IMR-90 (cell line): ENCODE data around the gene GAS6. TPM values are rescaled to one million over a fixed set of nuclear protein-coding genes. Genes with fewer than 3 reads are reported as not detected.
A peak's percentile ranks its signal among the peaks of the same experiment; 100 is the strongest.
"Not testable (repeated sequence)": the region's sequence is repeated elsewhere in the genome, so short reads cannot be mapped to it uniquely, and the experiment has no call there.

ENCODE experiments used
- ATAC-seq: fragments of 200-7000 bp; cut with Tn5 transposase; 2 replicates; pipeline ENCODE4 v1.9.1; 2020; ENCODE audit warnings: low read depth, mild to moderate bottlenecking, moderate library complexity
- BruUV-seq: library from RNA; stranded (reverse); fragments of 400-500 nt; replicated peaks from 2 replicates; lab custom pipeline; 2021; lab: Mats Ljungman, UMichigan
- CTCF ChIA-PET: fragments of 300-600 bp; formaldehyde crosslinking; extraction: SDS; loops from one replicate; lab custom pipeline; 2021; ENCODE audit warnings: antibody characterized with exemption; lab: Yijun Ruan, JAX
- POLR2A ChIA-PET: fragments of 300-600 bp; sonication (Branson Sonifier 250); formaldehyde crosslinking; loops from one replicate; lab custom pipeline; 2022; ENCODE audit warnings: antibody characterized with exemption; ENCODE audit not compliant: unreplicated experiment; lab: Charles Lee
- DNase-seq: peaks from one replicate; pipeline ENCODE4 v3.0.0; 2013
- H2AFZ ChIP-seq: replicated peaks from 2 replicates; pipeline ENCODE3; 2013; ENCODE audit warnings: low read length, mild to moderate bottlenecking; ENCODE audit not compliant: poor library complexity
- H2AK5ac ChIP-seq: 2 replicates; pipeline ENCODE4 v1.6.1; 2013; ENCODE audit warnings: low read depth, low read length, inconsistent platforms
- H2AK9ac ChIP-seq: replicated peaks from 2 replicates; pipeline ENCODE3; 2013; ENCODE audit warnings: mild to moderate bottlenecking, low read depth, low read length, moderate library complexity; ENCODE audit not compliant: poor library complexity
- H2BK120ac ChIP-seq: 2 replicates; pipeline ENCODE4 v1.6.1; 2013; ENCODE audit warnings: low read depth, low read length, inconsistent platforms
- H2BK15ac ChIP-seq: 3 replicates; pipeline ENCODE4 v1.6.1; 2013; ENCODE audit warnings: low read depth, low read length, inconsistent platforms
- H2BK20ac ChIP-seq: 2 replicates; pipeline ENCODE4 v1.6.1; 2013; ENCODE audit warnings: low read depth, mild to moderate bottlenecking, inconsistent platforms, low read length, moderate library complexity
- H2BK5ac ChIP-seq: 2 replicates; pipeline ENCODE4 v1.6.1; 2013; ENCODE audit warnings: mild to moderate bottlenecking, low read depth, low read length, inconsistent platforms; ENCODE audit not compliant: poor library complexity, severe bottlenecking
- H3K14ac ChIP-seq: replicated peaks from 2 replicates; pipeline ENCODE4 v1.6.1; 2013; ENCODE audit warnings: low read depth, low read length, inconsistent platforms
- H3K18ac ChIP-seq: 2 replicates; pipeline ENCODE4 v1.6.1; 2013; ENCODE audit warnings: low read depth, low read length, control low read depth
- H3K23ac ChIP-seq: 2 replicates; pipeline ENCODE4 v1.6.1; 2013; ENCODE audit warnings: low read depth, low read length, inconsistent platforms
- H3K27ac ChIP-seq: 2 replicates; pipeline ENCODE4 v1.5.1; 2013; ENCODE audit warnings: mild to moderate bottlenecking, control low read depth, low read length; ENCODE audit not compliant: insufficient read depth
- H3K27me3 ChIP-seq: 2 replicates; pipeline ENCODE4 v1.6.1; 2013; ENCODE audit warnings: low read length; ENCODE audit not compliant: control insufficient read depth, insufficient read depth
- H3K36me3 ChIP-seq: 2 replicates; pipeline ENCODE4 v1.6.1; 2013; ENCODE audit warnings: low read length, mixed read lengths; ENCODE audit not compliant: control insufficient read depth, insufficient read depth
- H3K4ac ChIP-seq: 2 replicates; pipeline ENCODE4 v1.6.1; 2013; ENCODE audit warnings: low read depth, low read length, inconsistent platforms
- H3K4me1 ChIP-seq: 2 replicates; pipeline ENCODE4 v1.6.1; 2013; ENCODE audit warnings: low read length, mixed read lengths; ENCODE audit not compliant: control insufficient read depth, insufficient read depth
- H3K4me2 ChIP-seq: 2 replicates; pipeline ENCODE4 v1.6.1; 2013; ENCODE audit warnings: low read depth, mild to moderate bottlenecking, control low read depth, low read length, moderate library complexity
- H3K4me3 ChIP-seq: 2 replicates; pipeline ENCODE4 v1.5.1; 2013; ENCODE audit warnings: low read depth, mild to moderate bottlenecking, control low read depth, low read length, moderate library complexity; ENCODE audit not compliant: insufficient read depth
- H3K56ac ChIP-seq: 2 replicates; pipeline ENCODE4 v1.6.1; 2013; ENCODE audit warnings: low read length, inconsistent platforms; ENCODE audit not compliant: insufficient read depth; ENCODE audit errors: extremely low read depth
- H3K79me1 ChIP-seq, 2 experiments: 2 replicates each; pipeline ENCODE4 v1.6.1; 2013; ENCODE audit warnings: low read length in 2 of 2, inconsistent platforms in 1 of 2, low read depth in 1 of 2
- H3K9ac ChIP-seq: 2 replicates; pipeline ENCODE4 v1.6.1; 2013; ENCODE audit warnings: low read depth, low read length, control low read depth
- H3K9me1 ChIP-seq: 2 replicates; pipeline ENCODE4 v1.6.1; 2013; ENCODE audit warnings: low read length, inconsistent platforms; ENCODE audit not compliant: insufficient read depth
- H3K9me3 ChIP-seq: 2 replicates; pipeline ENCODE4 v1.6.1; 2013; ENCODE audit warnings: low read length; ENCODE audit not compliant: control insufficient read depth, insufficient read depth
- H4K20me1 ChIP-seq: 2 replicates; pipeline ENCODE4 v1.6.1; 2013; ENCODE audit warnings: low read length, inconsistent platforms; ENCODE audit not compliant: insufficient read depth
- H4K5ac ChIP-seq: 2 replicates; pipeline ENCODE4 v1.6.1; 2013; ENCODE audit warnings: mild to moderate bottlenecking, low read depth, low read length, control low read depth
- H4K8ac ChIP-seq, 2 experiments: 2 replicates each; pipeline ENCODE4 v1.6.1; 2013; ENCODE audit warnings: low read depth in 2 of 2, low read length in 2 of 2, control low read depth in 1 of 2, inconsistent platforms in 1 of 2
- H4K91ac ChIP-seq: 2 replicates; pipeline ENCODE4 v1.6.1; 2013; ENCODE audit warnings: low read depth, low read length, inconsistent platforms; ENCODE audit not compliant: insufficient read depth
- CEBPB ChIP-seq: IDR thresholded peaks from 2 replicates; pipeline ENCODE4 v1.6.1; 2012; ENCODE audit warnings: low read depth, low read length, improper control_type of control experiment
- CHD1 ChIP-seq: IDR thresholded peaks from 2 replicates; pipeline ENCODE4 v1.6.1; 2012; ENCODE audit warnings: low read depth, low read length, improper control_type of control experiment
- MAFK ChIP-seq: IDR thresholded peaks from 2 replicates; pipeline ENCODE4 v1.6.1; 2012; ENCODE audit warnings: low read depth, low read length, improper control_type of control experiment
- RCOR1 ChIP-seq: IDR thresholded peaks from 2 replicates; pipeline ENCODE4 v1.6.1; 2012; ENCODE audit warnings: mild to moderate bottlenecking, low read length, improper control_type of control experiment; ENCODE audit not compliant: insufficient replicate concordance
- RFX5 ChIP-seq: IDR thresholded peaks from 2 replicates; pipeline ENCODE4 v1.8.0; 2012; ENCODE audit warnings: low read depth, mild to moderate bottlenecking, low read length, moderate library complexity
- WGBS, 2 experiments: methylation state at CpG; one replicate each; pipeline versions ENCODE4 v1.1.5 to v1.1.7; 2013; ENCODE audit warnings: missing lambda C conversion rate in 2 of 2; ENCODE audit not compliant: insufficient read length in 1 of 2; ENCODE audit errors: extremely low coverage in 2 of 2; 5-methylcytosine and 5-hydroxymethylcytosine counted together
- dilution Hi-C: fragments of 300-500 bp; cut with HindIII; formaldehyde crosslinking; loops from one replicate; pipeline ENCODE4 v1.14.3; 2018; ENCODE audit warnings: low sequenced_read_pairs; ENCODE audit not compliant: unreplicated experiment
- in situ Hi-C: fragments of 300-500 bp; cut with MboI; formaldehyde crosslinking; loops from 3 replicates; pipeline ENCODE4 v1.14.3; 2019; ENCODE audit warnings: low sequenced_read_pairs, inconsistent platforms, mixed read lengths
- intact Hi-C: fragments of 100-400 bp; cut with micrococcal nuclease; formaldehyde crosslinking; loops from 2 replicates; pipeline ENCODE4 v1.10.0; 2022
- polyA plus RNA-seq, 3 experiments: library from polyadenylated mRNA; depleted of rRNA; stranded (reverse); fragments of >200 nt; gene quantifications; 2 replicates each; pipeline ENCODE4 v1.2.3, GENCODE V29; 2012; ENCODE audit warnings: low replicate concordance in 1 of 3
- total RNA-seq: library from RNA; depleted of rRNA; stranded (reverse); fragments of >200 nt; gene quantifications from 2 replicates; pipeline ENCODE4 v1.2.3, GENCODE V29; 2012
- TF ChIP-seq, protein P1 (sequence below): conservative IDR thresholded peaks from 2 replicates; pipeline ENCODE4 v1.5.1; 2012; ENCODE audit warnings: mild to moderate bottlenecking, low read depth, low read length, improper control_type of control experiment

Gene GAS6
- total and polyA plus RNA-seq, 2 of the 4 experiments (the other 2 are of a cell fraction), result 220 to 823 TPM

DNA sequence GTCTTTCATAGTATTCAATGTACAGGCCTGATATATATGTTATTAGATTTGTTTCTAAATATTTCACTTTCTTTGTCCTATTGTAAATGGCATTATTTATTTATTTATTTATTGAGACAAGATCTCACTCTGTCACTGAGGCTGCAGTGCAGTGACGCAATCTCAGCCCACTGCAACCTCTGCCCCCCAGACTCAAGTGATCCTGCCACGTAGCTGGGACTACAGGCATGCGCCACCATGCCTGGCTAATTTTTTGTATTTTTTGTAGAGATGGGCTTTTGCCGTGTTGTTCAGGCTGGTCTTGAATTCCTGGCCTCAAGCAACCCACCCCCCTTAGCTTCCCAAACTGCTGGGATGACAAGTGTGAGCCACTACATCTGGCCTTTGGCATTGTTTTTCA is 5.4 kb upstream of the GAS6 start:
- Histone ChIP-seq H4K20me1 (no peaks in the 10 kb centered on the region), H4K91ac (no peak overlapping the region), H3K27me3 (no peaks in the 10 kb centered on the region), H3K4me3 (no peak overlapping the region), H2BK5ac (no peak overlapping the region), H4K8ac (no peak overlapping the region), H3K4me1 (peaks cover 2% of the 10 kb centered on the region), H3K56ac (no peak overlapping the region), H3K4ac (no peak overlapping the region), H2BK15ac (0 out of 3 replicates have a peak overlapping the region, but pooled peaks have one; percentile 22), H2BK20ac (no peak overlapping the region), H3K9me1 (peaks cover 5% of the 10 kb centered on the region), H3K36me3 (no peaks in the 10 kb centered on the region), H2AK9ac (no peak overlapping the region), H3K23ac (no peak overlapping the region), H3K4me2 (no peak overlapping the region), H3K9ac (no peak overlapping the region), H2AFZ (no peak overlapping the region), H3K9me3 (no peaks in the 10 kb centered on the region), H3K79me1 (peaks cover 13 to 26% of the 10 kb centered on the region in 2 experiments), H3K14ac (no peak overlapping the region), H3K27ac (no peak overlapping the region), H2BK120ac (no peak overlapping the region), H4K5ac (no peak overlapping the region; the same call in 1 of the 2 replicates), H2AK5ac (peak overlapping the region; percentile 13; the same call in 1 of the 2 replicates), H3K18ac (no peak overlapping the region)
- in situ Hi-C loops (no loop called here), dilution Hi-C loops (no loop called here), intact Hi-C loops (loop anchor here (2.0 kb wide), 1 partner anchor 24 kb away; no protein-coding TSS in a partner anchor)
- WGBS, 2 experiments, result no CpG with 5 or more reads among the region's 4 CpGs
- ATAC-seq, result no peak
- TF ChIP-seq RFX5 (no peak), MAFK (no peak), RCOR1 (no peak), CHD1 (no peak), CEBPB (0 out of 2 replicates have a peak, but pooled peaks have one; percentile 16)
- TF ChIP-seq, protein P1, sequence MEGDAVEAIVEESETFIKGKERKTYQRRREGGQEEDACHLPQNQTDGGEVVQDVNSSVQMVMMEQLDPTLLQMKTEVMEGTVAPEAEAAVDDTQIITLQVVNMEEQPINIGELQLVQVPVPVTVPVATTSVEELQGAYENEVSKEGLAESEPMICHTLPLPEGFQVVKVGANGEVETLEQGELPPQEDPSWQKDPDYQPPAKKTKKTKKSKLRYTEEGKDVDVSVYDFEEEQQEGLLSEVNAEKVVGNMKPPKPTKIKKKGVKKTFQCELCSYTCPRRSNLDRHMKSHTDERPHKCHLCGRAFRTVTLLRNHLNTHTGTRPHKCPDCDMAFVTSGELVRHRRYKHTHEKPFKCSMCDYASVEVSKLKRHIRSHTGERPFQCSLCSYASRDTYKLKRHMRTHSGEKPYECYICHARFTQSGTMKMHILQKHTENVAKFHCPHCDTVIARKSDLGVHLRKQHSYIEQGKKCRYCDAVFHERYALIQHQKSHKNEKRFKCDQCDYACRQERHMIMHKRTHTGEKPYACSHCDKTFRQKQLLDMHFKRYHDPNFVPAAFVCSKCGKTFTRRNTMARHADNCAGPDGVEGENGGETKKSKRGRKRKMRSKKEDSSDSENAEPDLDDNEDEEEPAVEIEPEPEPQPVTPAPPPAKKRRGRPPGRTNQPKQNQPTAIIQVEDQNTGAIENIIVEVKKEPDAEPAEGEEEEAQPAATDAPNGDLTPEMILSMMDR, result no peak
- POLR2A ChIA-PET, result no interaction called here
- no peak for DNase-seq
- BruUV-seq, result no TSS peak
- CTCF ChIA-PET, result no interaction called here

DNA sequence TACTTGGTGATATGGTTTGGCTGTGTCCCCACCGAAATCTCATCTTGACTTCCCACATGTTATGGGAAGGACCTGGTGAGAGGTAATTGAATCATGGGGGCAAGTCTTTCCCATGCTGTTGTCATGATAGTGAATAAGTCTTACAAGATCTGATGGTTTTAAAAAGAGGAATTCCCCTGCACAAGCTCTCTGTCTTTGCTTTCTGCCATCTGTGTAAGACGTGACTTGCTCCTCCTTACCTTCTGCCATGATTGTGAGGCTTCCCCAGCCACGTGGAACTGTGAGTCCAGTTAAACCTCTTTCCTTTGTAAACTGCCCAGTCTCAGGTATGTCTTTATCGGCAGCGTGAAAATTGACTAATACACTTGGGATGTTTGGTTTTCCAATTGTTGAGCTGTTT is 4.0 kb upstream of the GAS6 start:
- ATAC-seq, H2BK120ac ChIP-seq, H3K4me1 ChIP-seq, H4K91ac ChIP-seq, H3K9me3 ChIP-seq, H3K9ac ChIP-seq, H2BK15ac ChIP-seq, H3K27me3 ChIP-seq, H4K20me1 ChIP-seq, H3K4me2 ChIP-seq, in situ Hi-C loops, POLR2A ChIA-PET, H3K23ac ChIP-seq, H2AFZ ChIP-seq, dilution Hi-C loops, H3K9me1 ChIP-seq, H2AK9ac ChIP-seq, H3K27ac ChIP-seq, H4K5ac ChIP-seq, H3K56ac ChIP-seq, DNase-seq, CTCF ChIA-PET, H2BK5ac ChIP-seq, BruUV-seq, H3K18ac ChIP-seq, H3K4me3 ChIP-seq, H3K36me3 ChIP-seq: not testable (repeated sequence)
- 0 out of 4 replicates have a peak overlapping the region, but pooled peaks of 1 of the 2 experiments have one; percentile 37 for H4K8ac ChIP-seq
- H2AK5ac ChIP-seq, result peak overlapping the region; percentile 48; the same call in 1 of the 2 replicates
- WGBS, 2 experiments, result 100% methylated on average over 1 of the region's 5 CpGs; no CpG with 5 or more reads in 1 of the 2 experiments
- H2BK20ac ChIP-seq, result peak overlapping the region; percentile 85
- peak overlapping the region; percentile 55; the same call in 1 of the 2 replicates for H3K14ac ChIP-seq
- intact Hi-C loops, result loop anchor here (2.0 kb wide), 1 partner anchor 25 kb away; no protein-coding TSS in a partner anchor
- H3K79me1 ChIP-seq, result peaks cover 13 to 29% of the 10 kb centered on the region in 2 experiments
- peak overlapping the region; percentile 61; the same call in 1 of the 2 replicates for H3K4ac ChIP-seq
